B cell (primary cell): ENCODE data around the gene CHCHD1.

Experiments
- EZH2 ChIP-seq: IDR thresholded peaks from 2 replicates; pipeline ENCODE4 v1.6.1; 2012; ENCODE audit warnings: borderline replicate concordance, low read depth, mild to moderate bottlenecking, moderate library complexity, low read length; ENCODE audit not compliant: insufficient read depth, poor library complexity, severe bottlenecking
- TF ChIP-seq, protein P1 (sequence below): fragments of 200-600 bp; IDR thresholded peaks from one replicate; pipeline ENCODE4 v1.8.0; 2022; ENCODE audit warnings: antibody characterized with exemption, mild to moderate bottlenecking

DNA sequence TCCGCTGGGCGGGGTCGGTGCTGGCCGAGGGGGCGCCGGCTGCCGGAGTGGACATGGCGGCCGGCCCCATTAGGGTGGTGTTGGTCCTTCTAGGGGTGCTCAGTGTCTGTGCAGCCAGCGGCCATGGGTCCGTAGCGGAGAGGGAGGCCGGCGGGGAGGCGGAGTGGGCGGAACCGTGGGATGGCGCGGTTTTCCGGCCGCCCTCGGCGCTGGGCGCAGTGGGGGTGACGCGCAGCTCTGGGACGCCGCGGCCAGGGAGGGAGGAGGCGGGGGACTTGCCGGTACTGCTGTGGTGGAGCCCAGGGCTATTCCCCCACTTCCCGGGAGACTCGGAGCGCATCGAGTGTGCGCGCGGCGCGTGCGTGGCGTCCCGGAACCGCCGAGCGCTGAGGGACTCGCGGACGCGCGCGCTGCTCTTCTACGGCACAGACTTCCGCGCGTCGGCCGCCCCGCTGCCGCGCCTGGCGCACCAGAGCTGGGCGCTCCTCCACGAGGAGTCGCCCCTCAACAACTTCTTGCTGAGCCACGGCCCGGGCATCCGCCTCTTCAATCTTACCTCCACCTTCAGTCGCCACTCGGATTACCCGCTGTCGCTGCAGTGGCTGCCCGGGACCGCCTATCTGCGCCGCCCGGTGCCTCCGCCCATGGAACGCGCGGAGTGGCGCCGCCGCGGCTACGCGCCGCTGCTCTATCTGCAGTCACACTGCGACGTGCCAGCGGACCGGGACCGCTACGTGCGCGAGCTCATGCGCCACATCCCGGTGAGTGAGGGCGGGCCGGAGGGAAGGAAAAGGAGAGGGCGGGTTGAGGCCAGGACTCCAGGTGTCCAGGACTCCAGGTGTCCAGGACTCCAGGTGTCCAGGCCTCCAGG is 9.3 kb upstream of the CHCHD1 start:
- TF ChIP-seq, protein P1, sequence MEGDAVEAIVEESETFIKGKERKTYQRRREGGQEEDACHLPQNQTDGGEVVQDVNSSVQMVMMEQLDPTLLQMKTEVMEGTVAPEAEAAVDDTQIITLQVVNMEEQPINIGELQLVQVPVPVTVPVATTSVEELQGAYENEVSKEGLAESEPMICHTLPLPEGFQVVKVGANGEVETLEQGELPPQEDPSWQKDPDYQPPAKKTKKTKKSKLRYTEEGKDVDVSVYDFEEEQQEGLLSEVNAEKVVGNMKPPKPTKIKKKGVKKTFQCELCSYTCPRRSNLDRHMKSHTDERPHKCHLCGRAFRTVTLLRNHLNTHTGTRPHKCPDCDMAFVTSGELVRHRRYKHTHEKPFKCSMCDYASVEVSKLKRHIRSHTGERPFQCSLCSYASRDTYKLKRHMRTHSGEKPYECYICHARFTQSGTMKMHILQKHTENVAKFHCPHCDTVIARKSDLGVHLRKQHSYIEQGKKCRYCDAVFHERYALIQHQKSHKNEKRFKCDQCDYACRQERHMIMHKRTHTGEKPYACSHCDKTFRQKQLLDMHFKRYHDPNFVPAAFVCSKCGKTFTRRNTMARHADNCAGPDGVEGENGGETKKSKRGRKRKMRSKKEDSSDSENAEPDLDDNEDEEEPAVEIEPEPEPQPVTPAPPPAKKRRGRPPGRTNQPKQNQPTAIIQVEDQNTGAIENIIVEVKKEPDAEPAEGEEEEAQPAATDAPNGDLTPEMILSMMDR, result no peak
- TF ChIP-seq EZH2, result no peak
